ENCODE results near the gene PCGF1.

DNA sequence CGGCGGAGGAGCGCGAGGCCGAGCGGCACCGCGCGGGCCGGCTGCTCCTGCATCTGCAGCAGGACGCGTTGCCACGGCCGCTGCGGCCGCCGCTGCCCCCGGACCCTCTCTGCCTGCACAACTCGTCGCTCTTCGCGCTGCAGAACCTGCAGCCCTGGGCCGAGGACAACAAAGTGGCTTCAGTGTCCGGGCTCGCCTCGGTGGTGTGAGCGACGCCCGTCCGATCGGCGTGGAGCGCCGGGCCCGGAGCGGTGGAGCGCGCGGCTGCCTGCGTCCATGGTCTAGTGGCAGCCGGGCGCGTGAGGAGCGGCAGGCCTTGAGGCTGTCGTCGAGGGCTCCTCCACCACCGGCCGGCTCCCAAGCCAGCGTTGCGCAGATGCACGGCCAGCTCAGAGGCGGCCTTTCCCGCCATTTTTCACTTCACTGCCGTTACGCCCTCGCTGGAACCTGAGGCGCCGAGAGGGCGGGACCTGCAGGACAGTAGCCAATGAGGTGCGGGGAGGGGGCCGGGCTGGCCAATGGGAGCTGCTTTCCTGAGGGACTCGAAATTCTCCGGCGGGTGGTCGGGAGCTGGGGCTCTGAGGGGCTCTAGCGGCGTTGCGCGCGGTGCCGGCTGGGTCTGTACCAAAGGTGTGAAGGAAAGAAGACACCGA, 8.6 kb upstream of the PCGF1 start:
- TF ChIP-seq CTCF (conservative IDR thresholded peaks at IDR 0.05) (no peak), ZFX (IDR thresholded peaks at IDR 0.05) (no peak)

All from C4-2B (cell line).